Hepatocyte (in vitro differentiated cells): ENCODE data around the gene TPK1.

ENCODE experiments used
- EZH2 ChIP-seq: fragments of 200-600 bp; sonication (generic); IDR thresholded peaks from 2 replicates; pipeline ENCODE4 v1.6.1; 2016; ENCODE audit warnings: antibody characterized with exemption, mild to moderate bottlenecking, borderline replicate concordance
- TF ChIP-seq, protein P1 (sequence below): fragments of 200-600 bp; sonication (generic); IDR thresholded peaks from 2 replicates; pipeline ENCODE4 v1.5.1; 2016; ENCODE audit warnings: antibody characterized with exemption, mild to moderate bottlenecking; ENCODE audit not compliant: poor library complexity

DNA sequence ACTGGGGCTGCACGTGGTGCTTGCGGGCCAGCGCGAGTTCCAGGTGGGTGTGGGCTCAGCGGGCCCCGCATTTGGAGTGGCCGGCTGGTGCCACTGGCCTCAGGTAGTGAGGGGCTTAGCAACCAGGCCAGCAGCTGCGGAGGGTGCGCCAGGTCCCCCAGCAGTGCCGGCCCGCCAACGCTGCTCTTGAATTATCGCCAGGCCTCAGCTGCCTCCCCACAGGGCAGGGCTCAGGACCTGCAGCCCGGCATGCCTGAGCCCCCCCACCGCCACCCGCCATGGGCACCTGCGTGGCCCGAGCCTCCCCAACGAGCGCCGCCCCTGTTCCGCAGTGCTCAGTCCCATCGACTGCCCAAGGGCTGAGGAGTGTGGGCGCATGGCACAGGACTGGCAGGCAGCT lies 185.4 kb downstream of the TPK1 start:
- TF ChIP-seq EZH2 = no peak
- TF ChIP-seq, protein P1, sequence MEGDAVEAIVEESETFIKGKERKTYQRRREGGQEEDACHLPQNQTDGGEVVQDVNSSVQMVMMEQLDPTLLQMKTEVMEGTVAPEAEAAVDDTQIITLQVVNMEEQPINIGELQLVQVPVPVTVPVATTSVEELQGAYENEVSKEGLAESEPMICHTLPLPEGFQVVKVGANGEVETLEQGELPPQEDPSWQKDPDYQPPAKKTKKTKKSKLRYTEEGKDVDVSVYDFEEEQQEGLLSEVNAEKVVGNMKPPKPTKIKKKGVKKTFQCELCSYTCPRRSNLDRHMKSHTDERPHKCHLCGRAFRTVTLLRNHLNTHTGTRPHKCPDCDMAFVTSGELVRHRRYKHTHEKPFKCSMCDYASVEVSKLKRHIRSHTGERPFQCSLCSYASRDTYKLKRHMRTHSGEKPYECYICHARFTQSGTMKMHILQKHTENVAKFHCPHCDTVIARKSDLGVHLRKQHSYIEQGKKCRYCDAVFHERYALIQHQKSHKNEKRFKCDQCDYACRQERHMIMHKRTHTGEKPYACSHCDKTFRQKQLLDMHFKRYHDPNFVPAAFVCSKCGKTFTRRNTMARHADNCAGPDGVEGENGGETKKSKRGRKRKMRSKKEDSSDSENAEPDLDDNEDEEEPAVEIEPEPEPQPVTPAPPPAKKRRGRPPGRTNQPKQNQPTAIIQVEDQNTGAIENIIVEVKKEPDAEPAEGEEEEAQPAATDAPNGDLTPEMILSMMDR = no peak
